Measurements from ENCODE around the gene HTRA1. TPM values are rescaled to one million over a fixed set of nuclear protein-coding genes. Genes with fewer than 3 reads are reported as not detected.

HTRA1 gene
- total and polyA plus RNA-seq, 9 of the 15 experiments (the other 6 are each of a cell fraction or from before 2014, with no cell fraction given), result 0.06 to 0.16 (median 0.13) TPM; not detected in 5

DNA sequence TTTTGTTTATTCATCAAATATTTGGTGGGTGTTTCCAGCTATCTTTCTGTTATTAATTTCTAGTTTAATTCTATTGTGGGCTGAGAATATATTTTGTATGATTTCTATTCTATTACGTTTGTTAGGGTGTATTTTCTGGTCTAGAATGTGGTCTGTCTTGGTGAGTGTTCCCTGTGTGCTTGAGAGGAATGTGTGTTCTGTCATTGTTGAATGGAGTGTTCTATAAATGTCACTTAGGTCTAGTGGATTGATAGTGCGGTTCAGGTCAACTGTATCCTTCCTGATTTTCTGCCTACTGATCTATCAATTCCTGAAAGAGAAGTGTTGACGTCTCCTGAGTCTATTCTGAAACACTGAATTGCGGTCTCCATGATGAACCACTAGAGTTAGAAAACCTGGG lies 8.5 kb downstream of the HTRA1 start:
- Histone ChIP-seq H3K79me2 (ENCODE audit: control insufficient read depth, insufficient read depth, low read length) (no peaks in the 10 kb centered on the region), H3K9me3 (replicated peaks; ENCODE audit: control insufficient read depth, insufficient read depth, low read depth, low read length) (no peaks in the 10 kb centered on the region), H3K4me3 (no peak overlapping the region), H3K9ac (ENCODE audit: insufficient read depth in 1 of 2, low read depth in 2 of 2, low read length in 2 of 2) (no peak overlapping the region), H3K4me1 (replicated peaks in 1 of 2; ENCODE audit: control insufficient read depth in 2 of 2, insufficient read depth in 2 of 2, low read length in 2 of 2) (no peaks in the 10 kb centered on the region), H4K20me1 (replicated peaks; ENCODE audit: control insufficient read depth, insufficient read depth, low read length) (no peaks in the 10 kb centered on the region), H3K36me3 (ENCODE audit: control insufficient read depth, insufficient read depth, low read length) (no peaks in the 10 kb centered on the region), H3K4me2 (ENCODE audit: insufficient read depth, low read length) (no peak overlapping the region), H3K27ac (ENCODE audit: extremely low read depth, low read depth, low read length) (no peak overlapping the region), H2AFZ (ENCODE audit: low read depth, low read length) (no peak overlapping the region), H3K9me1 (ENCODE audit: control insufficient read depth, insufficient read depth, low read length) (no peaks in the 10 kb centered on the region), H3K27me3 (ENCODE audit: control insufficient read depth in 2 of 2, insufficient read depth in 2 of 2, low read length in 2 of 2) (peaks cover 0 to 19% of the 10 kb centered on the region in 2 experiments; a peak in 2 of 5 replicates)
- POLR2A ChIA-PET, result no interaction called here
- WGBS (ENCODE audit: insufficient coverage, low coverage, missing lambda C conversion rate), result 0% methylated on average over 4 of the region's 4 CpGs
- DNase-seq (ENCODE audit: extremely low read depth in 1 of 4, low spot score in 3 of 4), result no peak
- CTCF ChIA-PET (ENCODE audit: low intra/inter-chr PET ratio), result no interaction called here
- TF ChIP-seq, protein P1, sequence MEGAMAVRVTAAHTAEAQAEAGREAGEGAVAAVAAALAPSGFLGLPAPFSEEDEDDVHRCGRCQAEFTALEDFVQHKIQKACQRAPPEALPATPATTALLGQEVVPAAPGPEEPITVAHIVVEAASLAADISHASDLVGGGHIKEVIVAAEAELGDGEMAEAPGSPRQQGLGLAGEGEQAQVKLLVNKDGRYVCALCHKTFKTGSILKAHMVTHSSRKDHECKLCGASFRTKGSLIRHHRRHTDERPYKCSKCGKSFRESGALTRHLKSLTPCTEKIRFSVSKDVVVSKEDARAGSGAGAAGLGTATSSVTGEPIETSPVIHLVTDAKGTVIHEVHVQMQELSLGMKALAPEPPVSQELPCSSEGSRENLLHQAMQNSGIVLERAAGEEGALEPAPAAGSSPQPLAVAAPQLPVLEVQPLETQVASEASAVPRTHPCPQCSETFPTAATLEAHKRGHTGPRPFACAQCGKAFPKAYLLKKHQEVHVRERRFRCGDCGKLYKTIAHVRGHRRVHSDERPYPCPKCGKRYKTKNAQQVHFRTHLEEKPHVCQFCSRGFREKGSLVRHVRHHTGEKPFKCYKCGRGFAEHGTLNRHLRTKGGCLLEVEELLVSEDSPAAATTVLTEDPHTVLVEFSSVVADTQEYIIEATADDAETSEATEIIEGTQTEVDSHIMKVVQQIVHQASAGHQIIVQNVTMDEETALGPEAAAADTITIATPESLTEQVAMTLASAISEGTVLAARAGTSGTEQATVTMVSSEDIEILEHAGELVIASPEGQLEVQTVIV (CRISPR knock-in tag; IDR thresholded peaks at IDR 0.05; ENCODE audit: borderline replicate concordance), result no peak
- TF ChIP-seq, protein P2, sequence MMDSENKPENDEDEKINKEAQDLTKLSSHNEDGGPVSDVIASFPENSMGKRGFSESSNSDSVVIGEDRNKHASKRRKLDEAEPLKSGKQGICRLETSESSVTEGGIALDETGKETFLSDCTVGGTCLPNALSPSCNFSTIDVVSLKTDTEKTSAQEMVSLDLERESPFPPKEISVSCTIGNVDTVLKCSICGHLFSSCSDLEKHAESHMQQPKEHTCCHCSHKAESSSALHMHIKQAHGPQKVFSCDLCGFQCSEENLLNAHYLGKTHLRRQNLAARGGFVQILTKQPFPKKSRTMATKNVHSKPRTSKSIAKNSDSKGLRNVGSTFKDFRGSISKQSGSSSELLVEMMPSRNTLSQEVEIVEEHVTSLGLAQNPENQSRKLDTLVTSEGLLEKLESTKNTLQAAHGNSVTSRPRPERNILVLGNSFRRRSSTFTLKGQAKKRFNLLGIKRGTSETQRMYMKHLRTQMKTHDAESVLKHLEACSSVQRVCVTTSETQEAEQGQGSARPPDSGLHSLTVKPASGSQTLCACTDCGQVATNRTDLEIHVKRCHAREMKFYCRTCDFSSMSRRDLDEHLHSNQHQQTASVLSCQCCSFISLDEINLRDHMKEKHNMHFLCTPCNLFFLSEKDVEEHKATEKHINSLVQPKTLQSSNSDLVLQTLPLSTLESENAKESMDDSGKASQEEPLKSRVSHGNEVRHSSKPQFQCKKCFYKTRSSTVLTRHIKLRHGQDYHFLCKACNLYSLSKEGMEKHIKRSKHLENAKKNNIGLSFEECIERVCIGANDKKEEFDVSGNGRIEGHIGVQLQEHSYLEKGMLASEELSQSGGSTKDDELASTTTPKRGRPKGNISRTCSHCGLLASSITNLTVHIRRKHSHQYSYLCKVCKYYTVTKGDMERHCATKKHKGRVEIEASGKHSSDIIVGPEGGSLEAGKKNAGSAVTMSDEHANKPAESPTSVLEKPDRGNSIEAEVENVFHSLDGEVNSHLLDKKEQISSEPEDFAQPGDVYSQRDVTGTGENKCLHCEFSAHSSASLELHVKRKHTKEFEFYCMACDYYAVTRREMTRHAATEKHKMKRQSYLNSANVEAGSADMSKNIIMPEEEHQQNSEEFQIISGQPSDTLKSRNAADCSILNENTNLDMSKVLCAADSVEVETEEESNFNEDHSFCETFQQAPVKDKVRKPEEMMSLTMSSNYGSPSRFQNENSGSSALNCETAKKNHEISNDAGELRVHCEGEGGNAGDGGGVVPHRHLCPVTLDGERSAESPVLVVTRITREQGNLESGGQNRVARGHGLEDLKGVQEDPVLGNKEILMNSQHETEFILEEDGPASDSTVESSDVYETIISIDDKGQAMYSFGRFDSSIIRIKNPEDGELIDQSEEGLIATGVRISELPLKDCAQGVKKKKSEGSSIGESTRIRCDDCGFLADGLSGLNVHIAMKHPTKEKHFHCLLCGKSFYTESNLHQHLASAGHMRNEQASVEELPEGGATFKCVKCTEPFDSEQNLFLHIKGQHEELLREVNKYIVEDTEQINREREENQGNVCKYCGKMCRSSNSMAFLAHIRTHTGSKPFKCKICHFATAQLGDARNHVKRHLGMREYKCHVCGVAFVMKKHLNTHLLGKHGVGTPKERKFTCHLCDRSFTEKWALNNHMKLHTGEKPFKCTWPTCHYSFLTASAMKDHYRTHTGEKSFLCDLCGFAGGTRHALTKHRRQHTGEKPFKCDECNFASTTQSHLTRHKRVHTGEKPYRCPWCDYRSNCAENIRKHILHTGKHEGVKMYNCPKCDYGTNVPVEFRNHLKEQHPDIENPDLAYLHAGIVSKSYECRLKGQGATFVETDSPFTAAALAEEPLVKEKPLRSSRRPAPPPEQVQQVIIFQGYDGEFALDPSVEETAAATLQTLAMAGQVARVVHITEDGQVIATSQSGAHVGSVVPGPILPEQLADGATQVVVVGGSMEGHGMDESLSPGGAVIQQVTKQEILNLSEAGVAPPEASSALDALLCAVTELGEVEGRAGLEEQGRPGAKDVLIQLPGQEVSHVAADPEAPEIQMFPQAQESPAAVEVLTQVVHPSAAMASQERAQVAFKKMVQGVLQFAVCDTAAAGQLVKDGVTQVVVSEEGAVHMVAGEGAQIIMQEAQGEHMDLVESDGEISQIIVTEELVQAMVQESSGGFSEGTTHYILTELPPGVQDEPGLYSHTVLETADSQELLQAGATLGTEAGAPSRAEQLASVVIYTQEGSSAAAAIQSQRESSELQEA (IDR thresholded peaks at IDR 0.05; ENCODE audit: low read depth), result no peak
- TF ChIP-seq SPI1 (IDR thresholded peaks at IDR 0.05; ENCODE audit: borderline replicate concordance, low read depth, low read length), result no peak
- TF ChIP-seq ZSCAN32 (CRISPR knock-in tag; IDR thresholded peaks at IDR 0.05), result no peak
- TF ChIP-seq HIVEP1 (CRISPR knock-in tag; IDR thresholded peaks at IDR 0.05), result no peak
- intact Hi-C loops (cut with micrococcal nuclease) (no loop called here), in situ Hi-C loops (cut with MboI) (no loop called here)
- no peak for ATAC-seq
- no peak for FAIRE-seq
- no TSS peak for BruUV-seq (replicated peaks)

Measured in K562 (cell line).